ENCODE data around the gene FRMD4A. TPM values are rescaled to one million over a fixed set of nuclear protein-coding genes. Genes with fewer than 3 reads are reported as not detected.

FRMD4A gene
- total and polyA plus RNA-seq, 10 of the 15 experiments (the other 5 are each of a cell fraction or from before 2014, with no cell fraction given): 17.8 to 75.2 (median 39.1) TPM

- no peak for TF ChIP-seq MYC (IDR thresholded peaks at IDR 0.05; ENCODE audit: insufficient read depth, insufficient read length, insufficient replicate concordance, low read length, severe bottlenecking)
- no peak for TF ChIP-seq JUNB (IDR thresholded peaks at IDR 0.05)
- no peak for TF ChIP-seq STAT3 (IDR thresholded peaks at IDR 0.05; ENCODE audit: low read depth, low read length)
- no peak for TF ChIP-seq NRF1 (conservative IDR thresholded peaks at IDR 0.05; ENCODE audit: low read depth, low read length)
- no peak for TF ChIP-seq SREBF2 (IDR thresholded peaks at IDR 0.05; ENCODE audit: low read length)
- no peak for TF ChIP-seq IKZF2 (IDR thresholded peaks at IDR 0.05)
- no peak for TF ChIP-seq MYB (IDR thresholded peaks at IDR 0.05; ENCODE audit: borderline replicate concordance, low read depth, low read length)
- TF ChIP-seq BACH1 (IDR thresholded peaks at IDR 0.05; ENCODE audit: borderline replicate concordance): no peak
- TF ChIP-seq RAD51 (IDR thresholded peaks at IDR 0.05): no peak
- TF ChIP-seq TAF1 (IDR thresholded peaks at IDR 0.05; ENCODE audit: borderline replicate concordance, low read depth, low read length): no peak
- no peak for TF ChIP-seq TCF3 (IDR thresholded peaks at IDR 0.05; ENCODE audit: borderline replicate concordance, insufficient read depth, low read depth, low read length)
- no peak for TF ChIP-seq ELK1 (IDR thresholded peaks at IDR 0.05; ENCODE audit: low read depth, low read length)
- TF ChIP-seq TCF7 (IDR thresholded peaks at IDR 0.05; ENCODE audit: borderline replicate concordance): no peak
- TF ChIP-seq SUZ12 (IDR thresholded peaks at IDR 0.05; ENCODE audit: unreplicated experiment): no peak
- H2AFZ ChIP-seq (ENCODE audit: control insufficient read depth, low read depth, low read length): no peak overlapping the region
- in situ Hi-C loops (cut with MboI) (no loop called here), intact Hi-C loops (cut with micrococcal nuclease; ENCODE audit: unreplicated experiment) (no loop called here)
- ChIA-PET SMC1A (ENCODE audit: uncharacterized antibody, unreplicated experiment) (interaction anchor here (1.3 to 1.7 kb wide), 4 partner anchors 8 to 180 kb away, joined by 3 to 4 read pairs (median 3); no protein-coding TSS in a partner anchor), RAD21 (ENCODE audit: unreplicated experiment) (no interaction called here), POLR2A (interaction anchor here (1.6 kb wide), 1 partner anchor 9 kb away, joined by 4 read pairs; no protein-coding TSS in a partner anchor), CTCF (interaction anchor here (1.8 kb wide), 1 partner anchor 180 kb away, joined by 4 read pairs; no protein-coding TSS in a partner anchor)
- H3K27me3 ChIP-seq (replicated peaks in 1 of 2; ENCODE audit: control insufficient read depth in 2 of 2, insufficient read depth in 2 of 2, low read length in 1 of 2): no peaks in the 10 kb centered on the region; a peak in 1 of 4 replicates
- DNase-seq (ENCODE audit: low read depth, low spot score): no peak
- H3K79me2 ChIP-seq (ENCODE audit: control insufficient read depth, insufficient read depth, low read length): no peaks in the 10 kb centered on the region
- no peaks in the 10 kb centered on the region for H3K9me3 ChIP-seq (replicated peaks; ENCODE audit: control insufficient read depth, insufficient read depth, low read length)
- no peaks in the 10 kb centered on the region for H3K36me3 ChIP-seq (ENCODE audit: control insufficient read depth in 2 of 2, insufficient read depth in 2 of 2, low read length in 1 of 2)
- no peaks in the 10 kb centered on the region for H3K4me1 ChIP-seq (ENCODE audit: control insufficient read depth, insufficient read depth, low read length)
- H4K20me1 ChIP-seq (ENCODE audit: control insufficient read depth, insufficient read depth): no peaks in the 10 kb centered on the region
- no peak overlapping the region for H3K27ac ChIP-seq (ENCODE audit: control insufficient read depth, insufficient read depth)
- 36% methylated on average over 14 of the region's 14 CpGs for WGBS (ENCODE audit: insufficient coverage, insufficient replicate concordance, low lambda C conversion rate, missing lambda C conversion rate)
- H3K9ac ChIP-seq (ENCODE audit: control insufficient read depth, insufficient read depth, low read length): no peak overlapping the region
- H3K4me3 ChIP-seq: no peak overlapping the region
- no peak for FAIRE-seq
- ATAC-seq: no peak
- no TSS peak for BruUV-seq (replicated peaks)
- no peak overlapping the region for H3K4me2 ChIP-seq (ENCODE audit: control insufficient read depth, insufficient read depth)
Observed at GRCh38 chr10:13860886-13861285, 469.8 kb downstream of the FRMD4A start.

All from GM12878 (cell line).